NCI-H1436 treated with DMSO at 0.1 percent for 48 hours (cell line): ENCODE results near the gene SOCS7.

Experiments
- DNase-seq: peaks from one replicate; lab custom pipeline; 2025; lab: John Stamatoyannopoulos, UW

The SOCS7 gene

DNA sequence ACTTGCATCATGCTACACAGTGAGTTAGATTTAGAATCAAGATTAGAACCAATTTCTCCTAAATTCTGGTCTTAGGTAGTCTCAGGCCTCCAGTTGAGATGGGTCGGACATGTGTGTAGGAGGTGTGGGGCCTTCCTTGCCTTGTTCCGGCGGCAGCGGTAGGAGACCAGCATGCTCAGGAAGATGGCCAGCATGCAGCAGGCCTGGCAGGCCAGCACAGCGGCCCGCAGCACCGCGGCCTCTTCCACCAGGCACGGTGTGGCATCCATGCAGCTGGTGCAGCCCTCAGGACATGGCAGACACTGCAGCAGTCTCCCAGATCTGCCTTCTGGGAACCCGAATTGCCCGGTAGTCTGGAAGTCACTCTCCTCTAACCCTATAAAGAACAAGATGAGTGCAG lies 14.8 kb upstream of the SOCS7 start:
- DNase-seq = no peak

DNA sequence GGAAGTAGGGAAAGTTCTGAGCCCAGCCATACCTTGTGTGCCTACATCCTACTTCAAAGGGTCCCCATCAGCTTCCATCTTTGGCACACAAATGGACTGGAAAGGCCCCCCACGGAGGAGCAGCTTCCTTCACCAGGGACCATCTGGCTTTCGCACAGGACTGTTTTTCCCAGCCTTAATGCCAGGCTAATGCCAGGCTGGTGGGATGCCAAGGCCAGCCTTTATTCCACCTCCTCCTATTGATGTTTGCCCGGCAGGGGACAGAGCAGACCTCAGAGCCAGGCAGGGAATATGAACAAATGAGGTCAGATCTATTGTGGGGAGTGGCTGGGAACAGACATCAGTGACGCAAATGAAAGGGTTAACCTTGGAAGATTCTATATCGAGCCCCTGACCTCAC lies 13.6 kb upstream of the SOCS7 start:
- DNase-seq = no peak

DNA sequence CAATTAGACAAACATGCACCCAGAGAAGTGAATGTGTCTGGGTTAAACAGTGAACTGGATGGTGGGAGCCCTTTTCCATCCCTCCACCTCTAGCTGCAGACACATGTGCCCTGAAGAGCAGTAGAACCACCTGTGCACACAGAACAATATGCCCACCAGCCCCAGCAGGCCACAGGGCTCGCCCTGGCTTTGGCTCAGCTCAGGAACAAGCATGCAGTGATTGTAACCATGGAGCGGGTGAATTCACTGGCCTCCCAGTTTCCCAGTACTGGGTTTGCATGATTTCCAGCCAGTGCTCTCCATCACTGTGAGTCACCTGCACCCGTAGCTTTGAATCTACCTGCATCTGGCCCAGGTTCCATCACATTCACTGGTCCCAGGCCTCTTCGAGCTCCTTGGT lies 13.1 kb upstream of the SOCS7 start:
- DNase-seq = no peak

DNA sequence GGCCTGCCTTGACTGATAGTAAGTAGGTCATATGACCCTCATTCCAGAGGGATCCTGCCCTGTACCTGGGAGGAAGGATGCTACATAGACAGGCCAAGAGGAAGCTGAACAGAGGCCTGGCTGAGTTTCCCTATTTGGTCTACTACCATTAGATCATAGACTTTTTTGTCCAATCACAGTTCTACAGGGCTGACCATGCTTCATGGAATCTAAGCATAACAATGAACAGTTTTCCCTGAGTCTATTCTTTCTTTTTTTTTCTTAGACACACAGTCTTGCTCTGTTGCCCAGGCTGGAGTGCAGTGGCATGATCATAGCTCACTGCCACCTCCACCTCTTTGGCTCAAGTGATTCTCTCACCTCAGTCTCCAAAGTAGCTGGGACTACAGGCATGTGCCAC lies 11.8 kb upstream of the SOCS7 start:
- DNase-seq = no peak

DNA sequence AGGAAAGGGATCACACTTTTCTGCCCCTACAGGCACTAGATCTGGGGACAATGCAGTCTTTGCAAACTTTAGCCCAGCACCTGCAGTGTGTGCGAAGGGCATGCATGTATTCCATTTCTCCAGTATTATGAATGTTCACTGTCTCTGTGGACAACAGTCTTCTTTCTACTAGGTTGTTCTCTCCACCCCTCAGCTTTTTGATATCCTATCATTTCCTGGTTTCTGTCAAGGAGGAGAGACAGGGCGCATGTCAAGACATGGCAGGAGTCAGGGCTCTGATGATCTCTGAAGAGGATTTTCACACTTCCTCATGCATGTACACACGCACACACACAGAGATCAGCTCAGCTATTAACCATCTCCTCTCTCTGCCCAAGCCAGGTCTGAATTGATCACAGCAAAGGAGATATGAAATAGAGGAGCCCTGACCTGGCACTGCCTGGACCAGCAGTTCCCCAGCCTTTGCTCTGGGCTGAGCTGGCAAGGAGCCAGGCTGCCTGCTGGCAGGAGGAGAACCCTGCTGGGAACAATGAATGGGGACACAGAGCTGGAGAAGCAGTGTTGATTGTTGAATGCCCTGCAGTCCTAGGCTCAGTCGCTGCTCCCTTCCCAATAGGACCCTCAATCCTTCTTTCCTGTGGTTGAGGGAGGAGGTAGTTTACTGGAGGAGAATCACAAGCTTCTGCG lies 10.5 kb upstream of the SOCS7 start:
- no peak for DNase-seq

DNA sequence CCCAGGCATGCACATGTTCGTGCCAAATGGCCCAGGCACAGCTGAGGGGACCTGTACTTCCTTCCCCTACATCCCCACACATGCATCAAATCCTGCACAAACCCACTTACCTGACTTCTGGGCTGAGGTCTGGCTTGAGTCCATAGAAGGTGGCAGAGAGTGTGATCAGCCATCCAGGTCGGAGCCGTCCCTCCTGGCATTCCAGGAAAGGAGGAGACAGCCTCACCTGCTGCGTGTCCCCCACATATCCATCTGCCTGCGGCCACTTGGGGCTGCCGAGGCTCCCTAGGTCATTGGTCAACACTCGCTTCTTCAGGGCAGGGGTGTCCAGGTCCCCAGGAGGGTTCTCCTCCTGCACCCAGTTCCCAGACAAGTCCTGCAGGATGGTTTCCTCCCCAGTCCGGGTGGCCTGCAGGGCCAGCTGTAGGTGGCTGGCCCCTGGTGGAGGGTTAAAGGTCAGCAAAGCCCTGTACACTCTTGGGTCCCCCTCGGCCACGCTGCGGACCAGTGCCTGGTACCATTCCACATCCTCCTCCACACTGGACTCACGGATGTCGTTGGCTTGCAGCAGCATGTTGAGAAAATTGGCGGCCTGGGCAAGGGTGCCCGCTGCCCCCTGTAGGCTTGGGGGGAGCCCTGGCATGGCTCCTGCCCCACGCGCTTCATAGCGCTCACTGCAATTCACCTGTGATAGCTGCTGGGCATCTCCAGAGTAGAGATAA lies 8.6 kb upstream of the SOCS7 start:
- no peak for DNase-seq

DNA sequence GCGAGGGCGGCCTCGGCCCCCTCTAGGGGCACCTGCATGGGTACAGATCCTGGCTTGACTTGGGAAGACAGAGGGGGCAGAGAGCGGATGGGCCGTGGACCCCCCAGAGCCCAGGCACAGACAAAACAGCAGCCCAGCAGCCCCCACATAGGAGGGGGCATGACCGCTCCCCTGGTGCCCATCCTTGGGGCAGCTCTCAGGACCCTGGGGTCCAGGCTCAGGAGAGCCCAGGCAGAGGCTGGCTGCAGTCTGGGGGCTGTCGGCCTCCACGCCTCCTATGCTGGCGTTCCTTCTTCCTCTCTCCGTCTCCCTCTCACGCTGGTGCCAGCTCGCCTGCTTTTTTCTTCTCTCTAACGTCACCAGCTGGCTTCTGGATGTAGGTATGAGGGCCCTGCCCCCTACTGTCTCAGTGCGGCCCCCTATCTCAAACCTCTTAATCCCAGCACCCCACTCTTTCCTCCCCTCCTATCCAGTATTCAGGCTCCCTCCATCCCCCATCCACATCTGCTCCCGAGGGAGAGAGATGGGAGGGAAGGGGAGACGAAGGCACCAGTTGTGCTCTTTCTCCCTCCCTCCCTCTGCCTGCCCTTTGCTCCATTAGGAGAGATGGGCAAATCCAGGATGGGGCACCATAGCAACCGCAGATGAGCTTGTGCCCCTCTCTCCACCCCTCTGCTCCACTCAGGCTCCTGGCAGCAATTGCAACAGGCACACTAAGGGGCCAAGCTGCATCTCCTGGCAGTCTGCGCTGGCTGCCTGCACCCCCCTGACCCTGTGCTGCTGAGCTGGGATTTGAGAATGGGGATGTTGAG lies 7.8 kb upstream of the SOCS7 start, which contains the start of gene GPR179:
Gene GPR179 (minus strand): TSS at position 349 of the 812 bp plus-strand sequence. CDS start 167 bp downstream, at position 182.
- no peak for DNase-seq

DNA sequence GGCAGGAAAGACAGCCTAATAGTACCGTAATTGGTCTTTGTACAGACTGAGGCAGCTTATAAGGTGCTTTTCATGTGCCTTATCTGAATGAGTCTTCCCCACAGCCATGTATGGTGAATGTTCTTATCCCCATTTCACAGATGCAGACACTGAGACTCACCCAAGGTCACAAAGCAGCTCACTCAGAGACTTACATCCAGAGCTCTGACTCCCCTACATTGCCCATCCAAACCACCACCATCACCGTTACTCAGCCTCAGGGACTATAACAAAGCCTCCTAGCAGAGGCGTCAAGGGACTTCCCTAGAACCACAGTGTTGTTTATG lies 7.3 kb upstream of the SOCS7 start:
- DNase-seq = no peak

DNA sequence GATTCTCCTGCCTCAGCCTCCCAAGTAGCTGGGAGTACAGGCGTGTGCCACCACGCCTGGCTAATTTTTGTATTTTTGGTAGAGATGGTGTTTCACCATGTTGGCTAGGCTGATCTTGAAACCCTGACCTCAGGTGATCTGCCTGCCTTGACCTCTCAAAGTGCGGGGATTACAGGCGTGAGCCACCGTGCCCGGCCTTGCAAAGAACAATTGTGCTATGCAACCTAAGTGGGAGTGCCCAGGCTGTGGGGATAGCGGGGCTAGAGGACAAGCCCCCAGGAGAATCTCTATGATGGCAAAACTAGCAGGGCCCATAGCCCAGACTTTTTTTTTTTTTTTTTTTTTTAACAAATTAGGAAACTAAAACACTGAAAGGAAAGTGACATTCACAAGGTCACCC lies 5.9 kb upstream of the SOCS7 start:
- DNase-seq = no peak

DNA sequence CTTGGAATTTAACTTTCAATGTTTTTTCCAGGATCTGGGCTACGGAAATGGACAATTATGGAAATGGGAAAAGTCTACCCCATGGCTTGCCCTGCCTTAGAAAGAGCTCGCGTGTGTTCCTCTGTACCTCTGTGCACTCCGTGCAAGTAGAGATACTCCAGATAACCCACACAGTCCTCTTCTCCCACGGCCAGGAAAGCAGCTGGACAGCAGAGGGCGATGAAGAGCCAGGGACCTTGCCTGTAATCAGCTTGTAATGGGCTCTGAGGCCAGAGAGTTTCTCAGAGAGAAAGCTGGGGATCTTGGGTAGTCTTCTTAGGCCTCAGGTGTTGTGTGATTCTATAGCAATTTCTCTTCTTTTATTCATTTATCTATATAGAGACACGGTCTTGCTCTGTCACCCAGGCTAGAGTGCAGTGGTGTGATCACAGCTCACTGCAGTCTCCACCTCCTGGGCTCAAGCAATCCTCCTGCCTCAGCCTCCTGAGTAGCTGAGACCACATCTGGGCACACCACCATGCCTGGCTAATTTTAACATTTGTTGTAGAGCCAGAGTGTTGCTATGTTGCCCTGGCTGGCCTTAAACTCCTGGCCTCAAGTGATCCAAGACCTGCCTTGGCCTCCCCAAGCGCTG lies 2.4 kb upstream of the SOCS7 start:
- DNase-seq = peak; percentile 84

DNA sequence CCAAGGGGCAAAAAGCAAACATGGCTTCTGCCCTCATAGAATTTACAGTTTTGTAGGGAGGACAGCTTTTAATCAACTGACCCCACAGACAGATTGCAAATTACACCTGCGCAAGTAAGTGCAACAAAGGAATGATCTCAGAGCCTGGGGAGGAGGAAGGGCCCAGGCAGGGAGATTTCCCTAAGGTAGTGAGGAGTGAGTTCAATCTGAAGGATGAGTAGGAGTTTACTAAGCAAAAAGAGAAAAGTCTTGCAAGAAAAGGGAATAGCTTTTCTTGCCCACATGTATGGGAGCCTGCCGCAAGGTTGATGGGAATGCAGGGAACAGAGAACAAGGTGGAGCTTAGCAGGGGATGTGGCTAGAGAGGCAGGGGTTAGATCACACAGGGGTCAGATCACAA lies 1.6 kb upstream of the SOCS7 start:
- no peak for DNase-seq

DNA sequence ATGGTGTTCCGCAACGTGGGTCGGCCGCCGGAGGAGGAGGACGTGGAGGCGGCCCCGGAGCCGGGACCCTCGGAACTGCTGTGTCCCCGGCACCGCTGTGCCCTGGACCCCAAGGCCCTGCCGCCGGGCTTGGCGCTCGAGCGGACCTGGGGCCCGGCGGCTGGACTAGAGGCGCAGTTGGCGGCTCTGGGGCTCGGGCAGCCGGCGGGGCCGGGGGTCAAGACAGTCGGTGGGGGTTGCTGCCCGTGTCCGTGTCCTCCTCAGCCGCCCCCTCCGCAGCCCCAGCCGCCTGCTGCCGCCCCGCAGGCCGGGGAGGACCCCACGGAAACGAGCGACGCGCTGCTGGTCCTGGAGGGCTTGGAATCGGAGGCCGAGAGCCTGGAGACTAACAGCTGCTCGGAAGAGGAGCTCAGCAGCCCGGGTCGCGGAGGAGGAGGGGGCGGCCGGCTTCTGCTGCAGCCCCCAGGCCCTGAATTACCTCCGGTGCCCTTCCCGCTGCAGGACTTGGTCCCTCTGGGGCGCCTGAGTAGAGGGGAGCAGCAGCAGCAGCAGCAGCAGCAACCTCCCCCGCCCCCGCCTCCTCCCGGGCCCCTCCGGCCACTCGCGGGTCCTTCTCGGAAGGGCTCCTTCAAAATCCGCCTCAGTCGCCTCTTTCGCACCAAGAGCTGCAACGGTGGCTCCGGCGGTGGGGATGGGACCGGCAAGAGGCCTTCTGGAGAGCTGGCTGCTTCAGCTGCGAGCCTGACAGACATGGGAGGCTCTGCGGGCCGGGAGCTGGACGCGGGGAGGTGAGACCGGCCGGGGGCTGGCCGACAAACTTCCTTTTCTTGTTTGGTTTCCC lies 821 bp downstream of the SOCS7 start:
- no peak for DNase-seq

DNA sequence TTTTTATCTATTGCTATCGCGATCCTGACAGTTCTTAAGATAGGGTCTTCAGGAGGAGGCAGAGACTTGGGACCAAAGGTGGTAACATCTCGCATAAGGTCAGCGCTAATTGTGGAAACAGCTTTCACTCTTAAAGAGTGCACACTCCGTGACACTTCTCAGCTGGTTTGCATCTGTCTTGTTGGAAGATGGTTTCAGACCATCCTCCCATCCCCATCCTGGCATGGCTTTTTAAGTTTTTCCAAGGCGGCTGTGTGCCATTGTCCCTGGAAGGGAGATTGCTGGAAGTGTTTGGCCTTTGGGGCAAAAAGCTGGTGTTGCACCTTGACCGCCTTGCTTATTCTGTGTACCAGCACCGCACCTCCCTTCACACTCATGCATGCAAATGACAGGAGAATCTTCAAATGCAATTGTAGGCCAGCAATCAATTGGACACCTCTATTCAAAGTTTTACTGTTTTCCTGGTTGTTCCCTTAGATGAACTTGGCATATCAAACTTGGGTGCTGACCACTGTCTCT lies 1.5 kb downstream of the SOCS7 start:
- no peak for DNase-seq

DNA sequence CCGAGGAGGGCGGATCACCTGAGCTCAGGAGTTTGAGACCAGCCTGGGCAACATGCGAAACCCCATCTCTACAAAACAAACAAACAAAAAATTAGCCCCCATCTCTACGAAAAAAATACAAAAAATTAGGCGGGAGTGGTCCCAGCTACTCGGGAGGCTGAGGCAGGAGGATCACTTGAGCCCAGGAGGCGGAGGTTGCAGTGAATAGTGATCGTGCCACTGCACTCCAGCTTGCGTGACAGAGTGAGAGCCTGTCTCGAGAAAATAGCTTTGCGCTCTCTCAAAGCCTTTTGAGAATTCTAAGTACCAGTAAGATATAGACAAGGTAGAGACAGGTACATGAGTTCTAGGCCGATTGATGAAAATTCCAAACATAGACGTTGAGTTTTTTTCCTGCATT lies 2.0 kb downstream of the SOCS7 start:
- no peak for DNase-seq

DNA sequence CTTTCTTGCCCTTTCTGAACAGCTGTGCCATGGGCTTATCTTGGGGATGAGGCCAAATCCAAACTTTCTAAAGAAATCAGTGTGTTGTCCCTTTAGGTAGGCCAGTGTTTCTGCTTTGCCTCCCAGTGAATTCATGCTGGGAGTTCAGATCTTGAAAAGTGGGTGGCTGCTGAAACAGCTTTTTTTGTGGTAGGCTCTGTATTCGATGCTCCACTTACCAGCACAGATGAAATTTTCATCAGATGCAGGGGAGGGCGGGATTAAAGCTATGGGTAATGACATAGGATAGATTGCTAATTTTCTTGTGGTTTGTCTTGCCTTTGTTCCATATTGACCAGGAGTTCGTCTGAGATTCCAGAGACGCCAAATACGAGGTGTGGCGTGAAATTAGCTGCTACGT lies 2.8 kb downstream of the SOCS7 start:
- no peak for DNase-seq

DNA sequence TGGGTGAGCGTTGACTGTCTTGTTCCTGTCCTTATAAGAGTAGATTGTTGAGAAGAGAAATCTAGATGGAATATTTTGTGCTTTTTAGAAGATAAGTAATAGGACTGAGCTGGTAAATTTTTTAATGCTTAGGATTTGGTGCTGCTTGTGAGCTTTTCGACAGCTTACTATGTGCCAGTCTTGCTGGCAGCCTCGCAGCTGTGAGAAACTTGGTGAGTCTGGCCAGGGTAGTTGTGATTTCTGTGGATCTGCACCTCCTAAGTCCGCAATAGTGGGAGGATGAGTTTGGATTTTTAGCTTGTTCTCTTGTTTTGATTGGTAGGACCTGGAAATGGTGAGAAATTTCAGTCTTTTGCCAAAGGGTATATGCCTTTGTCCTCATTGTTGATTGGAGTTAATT lies 3.6 kb downstream of the SOCS7 start:
- no peak for DNase-seq

DNA sequence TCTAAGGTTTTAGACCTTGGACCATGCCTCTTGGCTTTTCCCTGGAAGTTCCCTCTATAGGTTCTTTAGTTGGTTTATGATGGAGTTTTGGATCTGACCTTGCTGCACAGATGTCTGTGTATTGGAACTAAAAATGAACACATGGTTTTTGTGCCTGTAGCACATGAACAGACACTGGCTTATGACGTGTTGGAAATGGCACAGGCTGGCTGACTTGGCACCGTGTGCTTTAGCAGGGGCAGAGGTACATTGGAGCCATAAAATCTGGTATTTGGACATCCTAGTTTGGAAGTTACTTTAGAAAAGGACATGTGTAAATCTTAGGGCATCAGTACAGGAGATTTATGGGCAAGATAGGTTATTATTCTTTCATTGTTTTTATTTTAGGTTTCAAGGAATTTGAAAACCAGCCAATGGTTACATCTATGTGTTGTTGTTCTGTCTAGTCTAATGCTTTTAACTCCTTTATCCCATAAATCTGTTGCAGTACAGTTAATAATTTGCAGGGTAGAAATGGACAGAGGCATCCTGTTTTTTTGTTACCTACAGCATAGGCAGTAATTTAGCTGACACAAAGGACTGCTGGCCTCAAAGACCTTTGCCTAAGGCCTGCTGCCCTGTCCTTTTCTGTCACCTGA lies 6.0 kb downstream of the SOCS7 start:
- DNase-seq = no peak

DNA sequence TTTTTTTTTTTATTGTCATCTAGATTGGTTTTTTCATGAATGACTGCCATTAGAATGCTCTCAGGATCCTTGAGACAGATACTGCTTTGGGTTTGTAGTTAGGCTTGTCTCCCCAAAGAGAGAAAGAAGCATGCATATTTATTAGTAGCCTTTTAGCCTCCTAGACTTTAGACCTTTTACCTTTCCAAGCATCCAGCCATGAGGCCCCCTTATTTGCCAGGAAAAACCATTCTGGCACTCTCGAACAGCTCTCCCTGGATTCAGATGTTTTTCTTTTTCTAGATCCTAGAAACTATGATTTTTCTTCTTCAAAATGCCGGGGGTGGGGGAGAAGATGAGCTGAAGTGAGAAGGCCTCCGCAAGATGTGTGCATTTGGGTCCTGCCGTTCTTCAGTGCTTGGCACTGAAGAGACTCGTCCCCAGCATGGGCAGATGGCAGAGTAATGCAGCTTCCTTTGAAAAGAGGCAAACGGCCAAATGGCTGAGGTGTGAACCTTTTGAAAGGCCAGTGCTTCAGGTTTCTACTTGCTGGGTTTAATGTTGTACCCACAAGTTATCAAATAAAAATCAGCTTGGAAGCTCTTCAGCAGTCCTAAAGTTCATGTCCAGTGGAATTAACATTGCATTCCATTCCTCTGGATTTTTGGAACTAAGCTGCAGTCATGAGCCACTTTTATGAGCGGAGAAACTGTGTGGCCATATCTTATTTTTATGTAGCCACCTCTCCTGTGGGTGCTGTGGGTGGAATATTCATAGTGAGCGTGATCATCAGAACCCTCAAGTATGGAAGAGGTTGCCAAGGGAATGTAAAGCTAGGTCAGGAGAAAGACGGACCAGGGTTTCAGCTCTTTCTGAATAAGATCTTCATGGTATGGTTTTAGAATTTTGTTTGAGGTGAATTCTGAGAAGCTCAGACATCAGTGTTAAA lies 7.2 kb downstream of the SOCS7 start:
- DNase-seq = no peak

DNA sequence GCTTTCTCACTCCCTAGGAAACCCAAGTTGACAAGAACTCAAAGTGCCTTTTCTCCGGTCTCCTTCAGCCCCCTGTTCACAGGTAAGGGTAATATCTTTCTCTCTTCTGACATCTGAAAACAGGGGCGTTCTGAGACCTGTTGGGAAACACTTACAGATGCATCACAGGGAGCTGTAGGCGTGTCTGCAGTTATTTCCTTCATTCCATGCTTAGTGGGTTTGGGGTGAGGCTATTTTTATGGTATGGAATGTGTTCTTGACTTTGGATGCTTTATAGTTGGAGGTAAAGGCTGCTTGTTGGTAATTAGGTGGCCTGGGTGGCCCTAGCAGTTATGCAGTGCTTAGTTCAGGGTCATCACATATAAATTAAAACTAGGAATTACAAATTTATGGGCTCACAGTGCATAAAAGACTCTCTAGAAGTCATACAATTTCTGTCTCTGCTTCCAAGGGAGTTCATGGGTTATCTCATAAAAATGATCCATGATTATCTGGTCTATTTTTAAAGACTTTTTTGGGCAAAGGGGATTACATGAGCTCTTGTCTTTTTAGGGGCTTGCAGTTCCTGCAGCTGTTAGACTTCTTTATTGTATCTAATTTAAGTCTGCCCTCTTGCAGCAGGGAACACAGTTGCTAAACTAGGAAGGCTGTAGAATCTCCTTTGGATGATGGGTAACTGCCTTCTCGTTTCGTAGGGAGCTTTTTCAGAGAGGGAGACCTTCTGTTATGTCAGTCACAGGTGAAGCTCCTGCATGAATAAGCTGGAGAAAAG lies 10.2 kb downstream of the SOCS7 start:
- DNase-seq = no peak
